EH (cell line): ENCODE measurements around the gene CD74.

Experiments
- DNase-seq: peaks from one replicate; pipeline ENCODE4 v3.0.0-alpha.2; 2015; ENCODE audit warnings: low read depth

CD74 gene

DNA sequence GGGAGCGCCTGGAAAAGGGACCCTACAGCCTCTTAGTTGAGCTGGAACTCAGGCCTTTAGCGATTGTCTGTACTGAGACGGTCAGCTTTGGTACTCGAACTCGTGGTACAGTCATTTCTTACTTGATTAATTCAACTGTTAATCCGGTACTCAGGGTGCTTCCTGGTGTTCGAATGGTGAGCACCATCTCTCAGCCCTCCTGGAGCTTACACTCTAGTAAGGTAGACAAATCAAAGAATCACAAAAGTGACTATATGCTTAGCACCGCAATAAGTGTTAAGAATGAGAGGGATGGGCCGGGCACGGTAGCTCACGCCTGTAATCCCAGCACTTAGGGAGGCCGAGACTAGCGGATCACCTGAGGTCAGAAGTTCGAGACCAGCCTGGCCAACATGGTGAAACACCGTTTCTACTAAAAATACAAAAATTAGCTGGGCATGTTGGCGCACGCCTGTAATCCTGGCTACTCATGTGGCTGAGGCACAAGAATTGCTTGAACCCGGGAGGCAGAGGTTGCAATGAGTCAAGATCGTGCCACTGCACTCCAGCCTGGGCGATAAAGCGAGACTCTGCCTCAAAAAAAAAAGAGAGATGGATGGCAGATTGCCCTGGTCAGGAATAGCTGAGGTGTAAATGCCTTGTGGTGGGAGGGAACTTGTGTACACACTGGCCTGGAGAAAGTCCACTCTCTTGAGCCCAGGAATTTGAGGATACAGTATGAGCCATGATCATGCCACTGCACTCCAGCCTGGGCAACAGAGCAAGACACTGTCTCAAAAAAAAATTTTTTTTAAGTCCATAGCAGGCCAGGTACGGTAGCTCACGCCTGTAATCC, 54.2 kb downstream of the CD74 start:
- DNase-seq, result peak; percentile 40

DNA sequence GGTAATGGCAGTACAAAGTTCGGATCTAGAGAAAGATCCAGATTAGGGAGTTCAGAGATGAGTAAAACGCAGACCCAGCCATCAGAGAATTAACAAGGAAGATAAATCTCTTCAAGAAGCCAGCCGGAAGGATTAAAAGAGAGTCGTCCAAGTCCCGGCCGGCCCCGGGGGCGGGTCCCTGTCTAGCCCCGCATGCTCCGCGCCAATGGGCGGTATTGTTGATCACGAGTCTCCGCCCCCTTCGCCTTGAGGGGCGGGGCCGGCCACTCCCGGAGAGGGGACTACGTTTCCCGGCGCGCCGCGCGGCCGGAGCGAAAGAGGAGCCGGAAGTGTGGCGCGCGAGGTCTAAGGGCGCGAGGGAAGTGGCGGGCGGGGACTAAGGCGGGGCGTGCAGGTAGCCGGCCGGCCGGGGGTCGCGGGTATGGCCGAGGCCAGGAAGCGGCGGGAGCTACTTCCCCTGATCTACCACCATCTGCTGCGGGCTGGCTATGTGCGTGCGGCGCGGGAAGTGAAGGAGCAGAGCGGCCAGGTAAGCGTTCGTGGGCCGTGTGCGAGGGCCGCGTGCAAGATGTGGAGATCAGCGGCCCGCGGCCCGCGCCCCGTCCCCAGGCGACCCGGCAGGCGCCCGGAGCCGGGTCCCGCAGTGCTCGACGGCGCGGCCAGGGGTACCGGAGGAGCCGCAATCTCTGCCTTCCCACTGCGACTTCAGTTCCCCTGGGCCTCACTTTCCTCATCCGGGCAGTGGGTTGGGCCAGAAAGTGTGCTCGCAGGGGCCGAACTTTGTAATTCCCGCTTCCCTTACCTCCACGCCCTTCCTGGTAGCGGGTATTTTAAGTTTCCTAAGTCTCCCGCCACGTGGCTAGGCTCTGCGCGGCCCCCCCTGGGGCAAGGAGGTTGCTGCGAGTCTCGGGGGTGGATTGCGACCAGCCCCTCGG, 55.1 kb downstream of the CD74 start, which contains the start of gene TCOF1:
TCOF1 (plus strand) TSS at position 372 of the 935 bp plus-strand sequence; CDS start at position 422, 50 bp downstream.
- DNase-seq, result peak; percentile 95

DNA sequence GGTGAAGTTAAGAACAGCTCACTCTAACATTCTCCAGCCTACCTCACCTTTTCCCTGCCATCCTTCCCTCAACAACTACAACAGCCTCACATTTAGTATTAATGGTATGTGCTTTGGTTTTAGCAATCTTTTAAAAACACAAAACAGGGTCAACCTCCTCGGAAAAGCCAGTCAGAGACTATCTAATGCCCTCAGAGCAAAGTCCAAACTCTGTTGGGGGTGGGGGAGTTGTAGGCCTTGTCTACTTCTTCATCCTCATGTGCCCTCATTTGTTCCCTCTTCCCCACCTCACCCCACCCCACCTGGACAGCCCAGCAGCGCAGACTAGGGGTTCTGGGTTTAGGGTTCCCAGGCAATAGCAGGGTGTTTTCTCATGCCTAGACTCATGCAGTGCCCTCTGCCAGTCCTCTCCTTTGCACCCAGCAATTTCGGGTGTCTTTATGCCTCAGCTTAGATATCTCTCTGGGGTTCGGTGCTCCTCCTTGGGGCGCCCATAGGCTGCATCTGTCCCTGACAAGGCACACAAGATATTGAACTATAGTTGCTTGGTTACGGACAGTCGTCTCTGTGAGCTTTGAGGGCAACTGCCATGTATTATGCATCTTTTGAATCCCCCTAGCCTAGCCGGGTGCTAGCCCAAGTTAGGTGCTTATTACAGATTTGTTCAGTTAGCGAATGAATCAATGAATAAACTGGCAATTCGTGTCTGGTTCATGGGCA, 56.0 kb downstream of the CD74 start:
- DNase-seq, result no peak

DNA sequence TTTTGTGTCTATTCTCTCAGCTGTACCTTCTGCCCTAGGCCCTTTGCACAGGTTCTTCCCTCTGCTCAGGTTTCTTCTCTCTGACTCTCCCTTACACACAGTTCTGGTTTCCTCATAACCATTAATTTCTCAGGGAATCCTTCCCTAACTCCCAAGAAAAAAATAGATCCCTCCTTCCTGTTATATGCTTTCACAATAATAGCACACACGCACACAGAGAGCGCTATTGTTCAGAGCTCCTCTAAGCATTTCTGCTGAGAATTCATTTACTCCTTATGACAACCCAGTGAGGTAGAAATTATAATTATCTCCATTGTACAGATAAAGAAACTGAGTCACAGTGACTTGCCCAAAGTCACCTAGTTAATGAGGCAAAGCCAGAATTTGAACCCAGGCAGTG, 56.9 kb downstream of the CD74 start:
- DNase-seq, result no peak

DNA sequence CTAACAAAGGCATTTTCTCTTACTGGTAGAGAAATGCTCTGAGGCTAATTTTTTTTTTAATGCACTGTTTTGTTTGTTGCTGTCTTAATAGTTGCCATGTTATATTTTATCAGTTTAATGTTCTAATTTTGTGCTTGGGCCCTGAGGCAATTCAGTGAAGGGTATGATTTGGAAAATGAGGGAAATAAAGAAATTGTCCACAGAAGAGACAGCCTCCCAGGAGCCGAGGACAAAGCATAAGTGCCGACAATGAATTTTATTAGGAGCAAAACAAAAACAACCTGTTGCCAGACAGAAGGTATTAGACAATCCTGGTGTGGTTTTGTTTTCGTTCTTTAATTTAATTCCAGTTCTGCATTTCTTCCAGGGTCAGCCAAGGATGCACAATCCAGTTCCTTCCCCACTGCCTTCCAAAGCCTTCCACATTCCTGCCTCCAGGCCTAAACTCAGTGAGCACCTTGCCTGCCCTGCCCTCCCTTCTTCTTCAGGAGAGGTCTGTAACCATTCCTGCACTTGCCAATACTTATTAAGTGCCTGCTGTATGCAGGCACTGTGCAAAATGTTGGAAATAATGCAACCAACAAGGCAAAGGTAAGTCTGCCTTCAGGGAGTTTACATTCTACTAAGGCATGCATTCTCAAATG, 59.6 kb downstream of the CD74 start:
- DNase-seq, result no peak

DNA sequence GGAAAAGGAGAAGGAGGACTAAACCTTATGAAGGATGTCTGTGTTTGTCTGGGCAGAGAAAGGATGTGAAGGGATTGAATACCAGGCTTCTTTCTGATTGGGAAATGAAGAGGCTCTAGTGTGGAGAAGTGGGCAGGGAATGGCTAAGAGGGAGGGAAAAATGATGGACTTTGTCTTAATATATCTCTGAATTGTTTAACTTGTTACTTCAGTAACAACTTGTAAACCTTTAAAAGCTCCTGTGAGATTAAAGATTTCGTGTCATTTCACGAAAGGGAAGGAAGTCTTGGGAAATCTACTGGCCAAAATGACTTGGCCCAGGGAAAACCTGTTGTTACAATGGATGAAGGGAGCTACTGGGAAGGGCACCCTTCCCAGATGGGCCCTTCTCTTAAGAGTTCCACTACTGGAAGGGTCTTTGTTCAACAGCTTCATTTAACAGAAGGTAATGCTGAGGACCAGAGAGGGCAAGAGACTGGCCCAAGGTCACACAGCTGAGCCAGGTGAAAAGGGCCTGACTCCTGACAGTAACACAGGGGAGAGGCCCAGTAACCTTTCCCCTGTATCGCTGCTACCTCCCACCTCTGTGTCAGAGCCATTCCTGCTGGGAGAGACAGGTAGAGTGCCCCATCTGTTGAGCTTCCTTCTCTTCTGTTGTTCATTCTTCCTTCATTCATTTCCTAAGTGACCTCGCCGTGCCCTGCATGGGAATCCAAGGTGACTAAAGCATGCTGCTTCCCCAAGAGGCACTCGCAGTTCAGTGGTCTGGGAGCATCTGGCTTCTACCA, 60.3 kb downstream of the CD74 start:
- peak; percentile 38 for DNase-seq
